GM21619 (cell line): ENCODE data around the gene GCC2.
"Not testable (repeated sequence)": the region's sequence is repeated elsewhere in the genome, so short reads cannot be mapped to it uniquely, and the experiment has no call there.

Experiments
- ATAC-seq: cut with Tn5 transposase; IDR thresholded peaks from one replicate; pipeline ENCODE4 v1.9.1; 2021; ENCODE audit not compliant: unreplicated experiment

GCC2 gene

DNA sequence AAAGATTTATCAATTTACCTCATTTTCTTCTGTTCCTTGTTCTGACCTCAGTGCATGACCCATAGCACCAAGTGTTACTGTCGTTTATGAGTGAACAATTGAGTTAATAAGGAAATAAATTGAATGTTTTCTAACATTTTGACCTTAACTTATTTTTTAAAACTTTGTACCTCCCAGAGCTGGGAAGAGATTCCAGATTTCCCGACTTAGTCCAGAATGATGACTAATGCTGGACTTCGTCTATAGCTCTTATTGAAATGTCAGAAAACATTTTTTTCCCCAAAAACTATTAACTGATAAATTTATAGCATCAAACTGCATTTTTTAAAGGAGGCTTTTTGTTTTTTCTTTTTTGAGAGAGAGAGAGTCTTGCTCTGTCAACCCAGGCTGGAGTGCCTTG, 63.4 kb downstream of the GCC2 start:
- not testable (repeated sequence) for ATAC-seq

DNA sequence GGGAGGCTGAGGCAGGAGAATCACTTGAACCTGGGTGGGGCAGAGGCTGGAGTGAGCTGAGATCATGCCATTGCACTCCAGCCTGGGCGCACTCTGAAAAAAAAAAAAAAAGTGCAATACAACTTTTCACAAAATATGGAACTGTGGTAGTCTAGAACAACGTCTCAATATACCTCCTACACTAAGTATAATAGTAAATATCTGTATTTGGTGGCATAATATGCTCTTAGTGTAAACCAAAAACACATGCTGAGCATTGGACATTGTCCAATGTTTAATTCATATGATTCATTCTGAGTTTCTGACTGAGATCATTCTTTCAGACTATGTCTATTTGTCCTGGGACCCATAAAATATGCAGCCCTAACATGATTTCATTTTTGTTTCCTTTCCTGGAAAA, 65.5 kb downstream of the GCC2 start:
- not testable (repeated sequence) for ATAC-seq

DNA sequence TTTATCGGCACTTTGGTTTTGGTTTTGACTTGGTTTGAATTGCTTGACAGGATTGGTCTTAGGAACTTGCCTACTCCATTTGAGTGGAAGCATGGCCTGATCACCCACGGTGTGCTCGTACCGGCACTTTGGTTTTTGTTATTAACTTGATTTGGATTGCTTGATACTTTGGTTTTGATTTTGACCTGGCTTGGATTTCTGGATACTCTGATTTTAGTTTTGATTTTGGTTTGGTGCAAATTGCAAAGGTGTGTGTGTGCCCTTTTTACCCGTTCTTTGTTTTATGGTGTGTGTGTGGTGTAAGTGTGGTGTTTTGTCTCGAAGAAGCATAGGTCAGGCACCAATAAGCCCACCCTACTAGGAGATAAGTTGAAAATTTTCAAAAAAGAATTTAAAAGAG, 75.7 kb downstream of the GCC2 start:
- ATAC-seq = not testable (repeated sequence)

DNA sequence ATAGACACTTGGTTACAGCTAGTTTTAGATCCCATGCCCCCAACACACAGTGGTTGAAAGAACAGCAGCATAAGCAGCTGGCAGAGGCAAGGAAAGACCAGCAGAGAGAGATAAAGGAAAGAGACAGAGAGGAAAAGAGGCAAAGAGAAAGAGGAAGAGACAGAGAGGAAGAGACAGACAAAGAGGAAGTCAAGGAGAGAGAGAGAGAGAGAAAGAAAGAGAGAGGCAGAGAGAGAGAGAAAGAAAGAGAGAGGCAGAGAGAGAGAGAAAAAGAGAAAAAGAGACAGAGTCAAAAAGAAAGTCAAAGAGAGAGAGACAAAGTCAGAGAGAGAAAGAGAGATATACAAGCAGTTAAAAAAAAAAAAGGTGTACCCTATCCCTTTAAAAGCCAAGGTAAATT, 76.3 kb downstream of the GCC2 start:
- ATAC-seq = not testable (repeated sequence)

DNA sequence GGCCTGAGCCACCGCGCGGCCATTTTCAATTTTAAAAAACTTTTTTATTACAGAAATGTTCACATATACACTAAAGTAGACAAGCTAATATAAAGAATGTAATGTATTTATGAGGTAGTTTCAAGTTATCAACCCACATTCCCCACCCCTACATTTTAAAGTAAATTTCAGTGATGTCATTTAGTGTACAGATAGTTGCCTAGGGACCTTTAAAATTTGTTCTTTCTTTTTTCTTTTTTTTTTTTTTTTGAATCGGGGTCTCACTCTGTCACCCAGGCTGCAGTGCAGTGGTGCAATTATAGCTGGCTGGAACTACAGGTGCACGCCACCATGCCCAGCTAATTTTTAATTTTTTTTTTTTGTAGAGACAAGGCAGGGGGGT, 82.7 kb downstream of the GCC2 start:
- ATAC-seq = no peak

DNA sequence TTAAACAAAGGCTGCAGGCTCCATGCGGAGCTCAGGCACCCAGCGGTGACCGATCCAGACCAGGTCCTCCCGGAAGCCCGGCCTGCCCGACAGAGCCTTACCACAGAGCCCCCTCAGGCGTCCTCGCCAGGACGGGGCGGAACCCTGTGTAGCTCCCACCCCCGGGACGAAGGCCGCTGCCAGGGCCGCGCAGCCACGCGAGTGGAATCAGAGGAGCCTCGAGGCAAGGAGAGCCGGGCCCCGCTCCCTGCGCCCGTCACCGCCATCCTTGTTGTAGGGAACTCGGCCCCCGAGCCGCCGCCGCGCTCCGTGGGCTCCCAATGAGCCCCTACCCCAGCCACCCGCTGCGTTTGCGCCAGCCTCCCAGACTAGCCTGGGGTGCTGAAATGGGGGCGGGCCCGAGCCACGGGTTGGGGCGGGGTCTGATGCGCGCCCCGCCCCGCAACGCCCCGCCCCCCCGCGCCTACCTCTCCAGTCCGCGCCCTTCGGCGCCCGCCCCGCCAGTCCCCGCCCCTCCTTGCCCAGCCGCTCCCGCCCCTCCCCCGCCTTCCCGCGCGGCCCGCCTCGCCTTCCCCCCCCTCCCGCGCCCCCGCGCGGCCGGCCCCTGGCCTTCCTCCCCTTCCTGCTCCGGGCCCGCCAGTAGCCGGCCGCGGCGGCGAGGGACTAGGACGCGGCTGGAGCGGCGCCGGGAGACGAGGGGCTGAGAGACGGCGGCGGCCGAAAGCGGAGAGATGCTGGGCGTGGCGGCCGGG, 85.0 kb downstream of the GCC2 start, which contains the start of gene LIMS1:
LIMS1 (plus strand) TSS at position 639 of the 752 bp plus-strand sequence; CDS start at position 732, 93 bp downstream.
- ATAC-seq = peak; percentile 89

DNA sequence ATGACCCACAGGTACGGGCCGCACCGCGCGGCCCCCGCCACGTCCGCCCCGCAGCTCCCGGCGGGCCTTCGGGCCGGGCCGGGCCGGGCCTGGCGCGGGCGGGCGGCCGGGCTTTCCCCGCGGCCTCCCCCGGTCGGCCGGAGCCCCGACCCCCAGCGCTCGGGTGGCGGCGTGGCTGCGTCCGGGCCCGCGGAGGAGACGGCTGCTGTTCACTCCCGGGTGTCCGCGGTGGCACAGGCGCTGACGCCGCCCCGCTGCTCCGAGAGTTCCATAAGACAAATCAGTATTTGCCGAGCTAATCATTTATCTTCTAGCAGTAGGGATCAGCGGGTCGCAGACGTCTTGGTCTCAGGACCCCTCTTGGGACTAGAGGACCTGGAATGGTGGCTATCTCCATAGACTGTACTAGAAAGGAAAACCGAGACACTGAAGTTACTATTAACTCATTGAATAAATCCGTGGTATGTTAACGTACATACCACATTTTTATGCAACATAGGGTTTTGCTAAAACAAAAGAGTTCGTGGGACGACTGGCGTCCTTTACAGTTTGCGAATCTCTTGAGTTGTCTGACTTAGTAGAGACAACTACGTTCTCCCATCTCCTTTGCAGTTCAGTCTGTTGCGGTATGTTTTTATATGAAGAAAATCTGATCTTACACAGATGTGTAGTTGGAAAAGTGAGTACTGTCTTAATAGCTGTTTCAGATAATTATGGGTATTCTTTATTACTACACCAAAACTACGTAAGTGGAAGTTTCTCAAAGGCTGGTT, 85.8 kb downstream of the GCC2 start:
- peak; percentile 24 for ATAC-seq

DNA sequence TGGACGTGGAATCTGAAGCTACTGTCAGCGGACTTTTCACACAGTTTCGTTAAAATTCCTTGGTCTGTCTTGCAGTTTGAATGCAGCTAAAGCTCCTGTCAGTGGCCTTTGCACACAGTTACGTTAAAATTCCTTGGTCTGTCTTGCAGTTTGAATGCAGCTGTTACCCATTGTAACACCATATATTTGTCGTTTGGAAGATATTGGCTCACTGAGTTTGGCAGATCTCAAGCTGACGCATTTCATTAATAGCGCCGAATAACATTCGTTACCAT, 86.3 kb downstream of the GCC2 start:
- ATAC-seq = no peak

DNA sequence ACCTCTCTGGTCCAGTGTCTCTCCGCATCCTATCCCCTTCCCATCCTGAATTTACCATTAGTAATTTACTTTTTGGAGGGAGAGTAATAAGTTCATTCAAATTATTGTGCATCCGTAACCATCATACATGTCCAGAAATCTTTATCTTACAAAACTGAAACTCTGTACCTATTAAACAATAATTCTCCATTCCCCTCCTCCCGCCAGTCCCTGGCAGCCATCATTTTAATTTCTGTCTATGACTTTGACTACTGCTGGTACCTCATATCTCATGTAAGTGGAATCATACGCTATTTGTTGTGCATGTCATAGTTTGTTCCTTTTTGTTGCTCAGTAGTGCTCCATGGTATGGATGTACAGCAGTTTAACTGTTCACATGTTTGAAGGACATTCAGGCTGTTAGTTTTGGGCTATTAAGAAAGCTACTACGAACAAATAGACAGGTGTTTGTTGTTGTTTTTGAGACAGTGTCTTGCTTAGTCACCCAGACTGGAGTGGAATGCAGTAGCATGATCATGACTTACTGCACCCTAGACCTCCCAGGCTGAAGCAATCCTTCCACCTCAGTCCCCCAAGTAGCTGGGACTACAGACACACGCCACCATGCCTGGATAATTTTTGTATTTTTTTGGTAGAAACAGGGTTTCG, 87.3 kb downstream of the GCC2 start:
- no peak for ATAC-seq

DNA sequence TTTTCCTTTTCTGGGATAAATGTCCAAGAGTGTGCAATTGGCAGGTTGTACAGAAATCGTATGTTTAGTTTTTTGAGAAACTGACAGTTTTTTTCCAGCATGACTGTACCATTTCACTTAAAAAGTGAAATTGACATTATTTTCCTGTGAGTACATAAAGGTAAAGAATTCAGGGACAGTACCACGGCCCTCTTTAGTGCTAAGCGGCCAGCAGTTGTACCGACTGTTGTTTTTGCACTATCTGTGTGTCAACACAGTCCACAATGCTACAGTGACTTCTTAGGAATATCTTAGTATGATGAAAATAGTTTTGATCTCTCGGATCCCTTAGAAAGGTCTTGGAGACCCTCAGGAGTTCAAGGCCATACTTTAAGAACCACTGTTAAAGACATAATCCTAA, 87.9 kb downstream of the GCC2 start:
- no peak for ATAC-seq

DNA sequence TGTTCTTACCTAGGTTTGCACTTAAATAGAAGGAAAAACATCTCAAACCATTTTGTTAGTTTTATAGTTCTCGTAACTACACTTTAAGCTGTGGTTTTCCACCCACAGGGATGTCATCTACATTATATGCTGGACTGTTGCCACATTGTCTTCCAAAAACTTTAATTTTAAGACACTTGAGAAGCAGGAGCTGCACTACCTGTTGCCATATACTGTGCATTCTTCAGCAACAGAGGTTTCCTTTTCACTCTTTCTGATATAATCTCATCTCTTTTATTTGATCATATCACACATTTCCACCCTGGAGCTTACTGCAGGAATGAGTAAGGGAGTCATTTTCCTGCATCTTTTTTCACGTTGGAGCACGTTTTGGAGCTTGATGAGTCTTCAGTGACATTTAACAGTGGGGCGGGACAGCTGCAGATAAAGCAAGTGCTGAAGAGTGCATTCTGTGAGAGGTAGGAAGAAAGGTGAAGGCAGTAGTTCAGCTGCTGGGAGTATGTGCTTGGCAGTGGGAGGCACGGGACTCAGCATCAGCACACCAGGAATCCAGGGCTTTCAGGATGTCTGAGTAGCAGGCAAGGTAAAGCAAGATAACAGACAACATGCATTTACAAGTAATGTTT, 89.1 kb downstream of the GCC2 start:
- ATAC-seq = no peak

DNA sequence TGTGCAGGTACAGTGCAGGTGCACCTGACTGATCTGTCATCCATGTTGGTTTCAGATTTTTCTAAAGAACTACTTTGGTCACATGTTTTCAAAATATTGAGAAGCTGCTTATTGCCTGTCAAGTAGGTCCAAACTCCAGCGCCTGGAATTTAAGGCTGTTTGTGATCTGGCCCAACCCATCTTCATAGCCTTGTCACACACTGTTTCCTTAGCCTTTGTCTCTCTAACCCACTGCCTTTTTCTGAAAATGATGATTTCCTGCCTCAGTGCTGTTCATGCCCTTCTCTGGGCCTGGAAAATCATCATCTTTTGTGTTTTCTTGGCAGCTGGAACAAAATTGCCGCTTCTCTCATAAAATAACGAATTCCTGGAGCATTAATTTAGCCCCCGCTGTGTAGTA, 92.4 kb downstream of the GCC2 start:
- ATAC-seq = no peak

DNA sequence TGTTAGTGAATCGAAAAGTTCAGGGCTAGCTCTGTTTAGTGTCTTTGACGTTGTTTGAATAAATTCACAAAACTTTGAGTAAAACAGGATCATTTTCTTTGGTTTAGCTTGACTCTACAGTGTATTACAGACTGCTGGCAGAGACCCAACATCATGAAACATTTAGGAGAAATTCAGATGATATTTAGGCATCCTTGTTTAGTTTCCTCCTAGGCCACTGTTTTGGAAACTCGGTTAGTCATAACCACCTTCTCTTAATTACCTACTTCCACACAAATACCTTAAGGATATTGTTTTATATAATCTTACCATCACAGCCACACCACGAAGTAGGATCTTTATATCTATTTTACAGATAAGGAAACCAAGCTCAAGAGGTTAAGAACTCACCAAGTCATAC, 93.1 kb downstream of the GCC2 start:
- ATAC-seq = no peak

DNA sequence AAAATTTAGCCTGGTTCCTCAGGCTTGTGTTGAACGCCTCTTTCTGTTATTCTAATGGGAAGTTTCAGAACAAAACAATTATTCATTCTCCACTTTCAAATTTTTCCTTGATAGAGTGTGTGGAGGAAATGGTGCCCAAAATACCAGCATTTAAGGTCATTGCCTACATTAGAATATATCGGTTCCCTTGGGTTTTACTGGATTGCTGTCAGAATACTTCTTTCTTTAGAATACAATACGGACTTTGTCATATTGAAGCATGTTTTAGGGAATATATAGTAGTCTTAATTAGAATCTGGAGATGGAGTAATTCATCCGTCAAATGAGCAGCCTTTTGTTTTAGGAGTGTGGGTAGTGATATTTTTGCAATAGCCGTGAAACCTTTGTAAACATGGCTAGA, 98.6 kb downstream of the GCC2 start:
- ATAC-seq = no peak

DNA sequence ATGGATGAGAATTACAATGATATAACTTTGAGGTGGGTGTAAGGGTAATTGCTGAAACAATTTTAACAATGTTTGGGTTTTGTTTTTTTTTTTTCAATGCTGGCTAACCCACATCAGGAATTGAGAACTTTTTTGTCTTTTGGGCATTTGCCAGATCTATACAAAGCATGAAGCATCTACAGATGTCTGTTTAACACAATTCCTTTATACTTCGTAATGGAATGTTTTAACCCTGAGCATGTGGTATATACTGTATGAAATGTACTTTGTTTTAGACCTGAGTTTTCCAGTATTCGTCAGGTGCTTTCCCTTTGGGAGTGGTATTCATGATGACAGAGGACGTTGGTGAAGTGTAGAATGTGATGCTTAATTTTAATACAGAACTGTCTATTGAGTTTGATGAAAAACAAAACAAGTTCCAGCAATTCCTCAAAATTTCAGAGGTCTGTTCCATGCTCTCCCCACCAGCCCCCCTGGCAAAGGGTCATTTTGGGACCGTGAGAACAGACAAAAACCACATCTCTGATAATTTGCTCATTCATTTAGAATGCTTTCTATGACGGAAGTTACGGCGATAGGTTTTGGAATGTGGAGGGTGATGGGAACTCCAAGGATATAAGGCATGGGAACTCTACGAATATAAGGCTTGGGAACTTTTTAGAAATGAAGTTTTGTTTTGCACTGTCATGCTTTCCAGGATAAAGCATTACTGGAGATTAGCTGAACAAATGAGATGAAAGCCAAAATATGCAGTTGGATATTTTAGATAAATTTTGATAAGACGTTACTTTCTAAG, 99.4 kb downstream of the GCC2 start:
- ATAC-seq = no peak

DNA sequence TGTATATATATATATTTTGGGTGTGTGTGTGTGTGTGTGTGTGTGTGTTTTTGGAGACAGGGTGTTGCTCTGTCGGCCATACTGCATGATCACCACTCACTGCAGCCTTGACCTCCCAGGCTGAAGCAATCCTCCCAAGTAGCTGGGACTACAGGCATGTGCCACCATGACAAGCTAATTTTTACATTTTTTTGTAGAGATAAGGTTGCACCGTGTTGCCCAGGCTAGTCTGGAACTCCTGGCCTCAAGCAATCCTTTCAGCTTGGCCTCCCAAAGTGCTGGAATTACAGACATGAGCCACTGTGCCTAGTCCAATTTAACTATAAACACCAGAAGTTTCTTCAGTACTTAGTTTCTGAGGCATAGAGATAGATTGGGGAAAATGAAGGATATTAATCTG, 103.6 kb downstream of the GCC2 start:
- ATAC-seq = no peak

DNA sequence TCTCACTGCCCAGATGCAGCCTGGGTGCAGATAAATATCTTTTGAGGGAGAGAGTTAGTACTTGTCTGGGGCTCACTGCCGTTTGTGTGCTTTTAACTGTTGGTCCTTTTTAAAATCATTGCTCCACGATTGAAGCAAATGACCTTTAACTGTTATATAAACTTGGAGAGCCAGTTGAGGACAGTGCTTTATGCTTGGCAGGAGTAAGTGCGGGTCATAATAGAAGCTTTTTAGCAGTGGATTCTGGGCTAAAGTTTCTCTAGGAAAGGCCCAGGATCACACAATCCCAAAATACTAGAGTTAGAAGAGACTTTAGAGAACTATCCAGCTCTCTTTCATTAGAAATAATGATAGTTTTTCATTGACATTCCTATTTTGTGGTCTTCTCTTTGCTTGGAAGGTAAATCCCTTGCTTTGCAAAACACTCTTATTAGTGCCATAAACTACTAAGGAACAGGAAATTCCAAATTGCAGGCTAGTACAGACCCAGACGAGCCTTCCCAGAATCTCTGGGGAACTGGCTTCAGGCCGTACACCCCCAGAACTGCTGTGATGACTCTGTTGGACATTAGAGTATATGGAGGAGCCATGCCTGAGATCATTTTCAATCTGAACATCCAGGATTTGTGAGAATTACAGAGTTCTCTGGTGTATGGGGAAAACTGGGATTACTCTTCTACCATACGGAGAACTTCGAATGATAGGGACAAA, 104.4 kb downstream of the GCC2 start:
- no peak for ATAC-seq

DNA sequence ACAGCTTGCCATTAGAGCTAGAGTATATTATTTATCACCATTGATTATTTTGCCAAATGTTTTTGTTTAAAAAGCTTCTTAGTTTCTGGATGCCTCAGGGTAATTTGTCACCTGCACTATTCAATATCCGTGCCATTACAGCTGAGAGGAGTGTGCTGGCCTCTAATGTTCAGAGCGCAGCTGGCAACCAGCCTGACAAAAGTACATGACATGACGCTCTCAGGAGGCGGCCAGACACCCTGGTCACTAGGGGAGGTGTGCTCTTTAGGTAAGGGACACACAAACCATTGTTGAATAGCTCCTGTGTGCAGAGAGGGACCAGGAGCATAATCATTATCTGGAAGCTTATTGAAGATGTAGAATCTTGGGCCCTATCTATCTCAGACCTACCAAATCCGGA, 105.5 kb downstream of the GCC2 start:
- ATAC-seq = no peak

DNA sequence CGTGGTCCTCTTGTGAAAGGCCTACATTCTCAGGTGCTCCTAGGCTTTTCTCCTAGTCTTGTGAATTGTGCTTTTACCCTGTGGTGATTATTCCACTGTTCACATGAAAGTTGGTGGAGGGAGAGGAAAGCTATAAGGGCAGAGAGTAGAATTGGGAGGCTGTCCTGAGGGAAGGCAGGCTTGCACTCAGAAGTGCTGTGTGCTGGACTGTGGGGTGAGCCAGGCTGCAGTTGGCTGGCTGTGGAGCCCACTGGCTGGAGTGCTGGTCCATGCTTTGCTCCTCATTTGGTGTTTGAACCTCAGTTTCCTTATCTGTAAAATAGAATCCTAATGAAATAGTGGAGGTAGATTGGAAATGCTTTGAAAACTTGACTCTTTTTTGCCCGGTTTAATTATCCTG, 106.6 kb downstream of the GCC2 start:
- no peak for ATAC-seq

DNA sequence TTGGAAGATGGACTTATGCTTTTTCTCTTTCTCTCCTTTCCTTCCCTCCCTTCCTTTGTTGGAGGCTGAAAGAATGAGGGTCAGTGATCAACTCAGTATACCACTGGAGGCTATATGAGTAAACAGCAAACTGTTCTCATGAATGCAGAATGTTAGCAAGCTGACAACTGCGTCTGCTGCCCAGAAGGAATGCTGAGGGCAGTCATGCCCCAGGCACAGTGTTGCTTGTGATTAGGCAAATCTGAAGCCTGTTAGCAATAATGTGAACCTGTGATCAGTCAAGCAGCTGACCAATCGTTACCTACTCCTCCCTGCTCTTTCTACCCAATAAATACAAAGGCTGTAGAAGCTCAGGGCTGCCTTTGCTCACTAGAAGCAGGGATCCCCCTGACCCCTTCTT, 107.6 kb downstream of the GCC2 start:
- not testable (repeated sequence) for ATAC-seq
